Fibroblast of skin of abdomen (primary cell): ENCODE measurements around the gene BTBD16. TPM values are rescaled to one million over a fixed set of nuclear protein-coding genes. Genes with fewer than 3 reads are reported as not detected.
A peak's percentile ranks its signal among the peaks of the same experiment; 100 is the strongest.

Experiments
- DNase-seq: peaks from one replicate; pipeline ENCODE4 v3.0.0-alpha.2; 2013
- polyA plus RNA-seq, 2 experiments: library from polyadenylated mRNA; unstranded; fragments of 120-200 nt; gene quantifications; one replicate each; pipeline ENCODE4 v1.2.1, GENCODE V29; 2013; ENCODE audit not compliant: insufficient read length in 2 of 2

The BTBD16 gene
- not detected for polyA plus RNA-seq (2013, experiment 1 of 2; ENCODE audit: insufficient read length)
- polyA plus RNA-seq (2013, experiment 2 of 2; ENCODE audit: insufficient read length), result not detected

GRCh38 chr10:122271076-122271475 is at the start of gene BTBD16:
Gene BTBD16, plus strand, starts transcription at chr10:122271296. Its CDS starts 3,786 bp downstream, at chr10:122275082.
- no peak for DNase-seq

GRCh38 chr10:122221958-122222357 is 49.1 kb upstream of the BTBD16 start:
- DNase-seq, result no peak

DNA sequence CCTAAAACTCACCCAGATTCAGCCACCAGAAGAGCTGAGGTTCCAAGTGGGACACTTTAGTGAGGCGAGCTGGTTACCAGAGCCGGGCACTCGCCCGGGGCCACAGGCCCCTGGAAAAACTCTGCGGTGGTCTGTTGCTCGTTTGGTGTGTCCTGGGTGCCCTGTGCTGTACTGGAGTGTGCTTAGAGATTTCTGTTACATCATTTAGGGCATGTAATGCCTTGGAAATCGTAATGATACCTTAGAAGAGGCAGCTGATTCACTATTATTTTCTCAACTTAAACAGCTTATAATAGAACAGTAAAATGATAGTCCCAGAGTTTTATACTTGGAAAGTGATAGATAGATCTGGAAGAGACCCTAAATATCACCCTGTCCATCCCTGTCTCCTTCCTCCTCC is 48.5 kb upstream of the BTBD16 start:
- no peak for DNase-seq

- DNase-seq, result no peak
Observed at GRCh38 chr10:122224159-122224558, 46.9 kb upstream of the BTBD16 start.

- no peak for DNase-seq
Observed at GRCh38 chr10:122225330-122225729, 45.8 kb upstream of the BTBD16 start.

DNA sequence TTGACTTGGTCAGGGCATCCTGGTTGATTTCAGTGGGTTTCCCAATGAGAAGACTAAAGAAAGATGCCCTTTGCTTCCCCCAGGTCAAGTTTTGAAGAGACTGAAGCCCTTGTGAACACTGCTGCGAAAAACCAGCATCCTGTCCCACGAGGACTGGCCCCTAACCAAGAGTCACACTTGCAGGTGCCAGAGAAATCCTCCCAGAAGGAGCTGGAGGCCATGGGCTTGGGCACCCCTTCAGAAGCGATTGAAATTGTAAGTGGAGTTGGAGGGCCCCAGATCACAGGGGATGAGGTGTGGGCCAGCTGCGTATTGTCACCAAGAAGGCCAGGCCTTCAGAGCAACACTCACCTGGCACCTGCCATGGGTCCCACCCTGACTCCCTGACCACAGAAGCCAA is 43.3 kb upstream of the BTBD16 start:
- DNase-seq, result no peak

DNA sequence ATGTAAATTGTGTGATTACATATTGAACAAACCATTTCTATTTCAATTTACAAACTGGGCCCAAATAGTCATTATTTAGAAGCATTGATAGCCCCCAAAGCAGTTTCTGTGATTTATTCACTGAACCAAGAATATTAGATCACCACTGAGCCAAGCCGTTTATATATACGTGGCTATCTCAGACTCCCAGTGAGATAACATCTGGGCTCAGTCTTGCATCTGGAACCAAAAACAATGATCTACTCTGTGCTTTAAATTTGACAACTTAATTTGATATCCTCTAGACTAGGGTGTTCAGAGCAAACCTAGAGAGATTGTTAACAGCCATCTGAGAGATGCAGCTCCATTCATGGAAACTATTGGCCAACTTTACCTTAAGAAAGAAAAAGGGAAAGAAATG is 41.4 kb upstream of the BTBD16 start:
- no peak for DNase-seq

DNA sequence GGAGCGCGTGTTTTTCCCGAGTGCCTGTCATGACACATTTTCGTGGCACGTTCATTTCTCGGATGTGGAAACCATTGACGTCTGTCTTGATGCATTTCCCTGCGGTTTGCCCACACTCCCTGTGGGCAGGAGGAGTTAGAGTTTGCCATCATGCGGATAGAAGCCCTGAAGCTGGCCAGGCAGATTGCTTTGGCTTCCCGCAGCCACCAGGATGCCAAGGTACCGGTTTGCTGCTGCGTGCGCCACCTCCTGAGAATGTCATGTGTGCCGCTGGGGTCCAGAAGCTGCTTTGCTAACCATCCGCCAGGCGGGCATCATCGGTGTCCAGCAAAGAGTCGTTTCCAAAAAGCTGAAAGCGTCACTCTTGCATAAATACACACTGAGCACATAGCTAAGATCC is 40.9 kb upstream of the BTBD16 start:
- DNase-seq, result no peak

DNA sequence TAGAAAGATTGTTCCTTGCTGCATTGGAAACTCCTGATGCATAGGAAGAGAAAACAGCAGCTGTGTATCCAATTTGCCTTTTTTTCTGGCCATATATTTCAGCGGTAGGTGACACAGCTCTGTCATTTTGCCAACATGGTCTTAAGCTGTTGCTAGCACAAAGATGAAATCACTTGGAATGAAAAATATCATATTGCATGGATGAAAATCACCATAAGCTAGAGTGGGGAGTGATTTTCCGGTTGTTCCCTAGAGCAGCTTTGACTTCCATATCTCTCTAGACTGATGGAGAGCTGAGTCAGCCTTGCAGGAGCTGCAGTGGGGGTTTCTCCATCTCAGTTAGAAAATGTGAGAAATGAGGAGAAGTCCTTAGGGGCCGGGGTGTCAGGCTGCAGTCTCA is 38.3 kb upstream of the BTBD16 start:
- DNase-seq, result peak; percentile 92

- no peak for DNase-seq
Observed at GRCh38 chr10:122233857-122234348, 37.2 kb upstream of the BTBD16 start.

DNA sequence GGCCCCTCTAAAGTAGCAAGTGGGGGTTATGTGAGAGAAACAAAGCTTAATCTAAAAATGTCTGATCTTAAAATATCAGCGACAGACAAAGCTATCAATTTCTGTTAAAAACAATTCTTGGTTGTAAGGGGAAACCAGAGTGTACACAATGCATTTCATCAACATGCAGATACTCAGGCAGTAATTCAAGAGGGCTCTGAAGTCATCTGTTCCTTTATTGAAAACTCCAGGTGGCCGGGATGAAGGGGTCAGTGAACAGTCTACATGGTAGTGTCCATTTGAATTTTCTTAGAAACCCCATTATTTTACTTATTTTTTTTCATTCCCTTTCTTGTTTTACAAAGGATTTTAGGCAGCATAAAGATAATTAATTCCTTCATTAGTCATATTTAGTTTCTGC is 36.7 kb upstream of the BTBD16 start:
- DNase-seq, result no peak

DNA sequence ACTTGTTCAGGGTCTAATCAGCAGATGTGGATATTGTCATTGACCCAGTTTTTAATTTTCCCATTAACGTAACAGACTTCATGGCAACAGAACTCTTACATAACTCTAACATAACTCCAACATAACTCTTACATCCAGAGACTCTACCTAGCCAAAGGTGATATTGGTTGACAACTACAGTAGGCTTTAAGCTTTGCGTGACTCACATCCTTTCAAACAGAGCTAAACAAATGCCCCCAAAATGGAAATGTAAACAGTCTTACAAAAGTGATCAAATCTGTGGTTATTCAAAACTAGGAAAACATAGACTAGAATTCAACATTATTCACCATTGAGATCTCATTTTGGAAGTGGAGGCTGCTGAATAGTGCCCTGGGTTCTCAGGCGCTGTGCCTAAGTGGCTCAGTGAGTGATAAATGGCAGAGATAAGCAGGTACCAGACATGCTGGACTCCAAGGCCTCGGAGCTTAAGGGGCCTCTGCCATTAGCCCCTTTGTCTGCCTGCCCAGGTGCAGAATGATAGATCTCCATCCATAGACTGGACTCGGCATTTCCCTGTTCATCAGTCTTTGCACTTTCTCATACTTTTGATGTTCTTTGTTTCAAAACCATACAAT is 34.3 kb upstream of the BTBD16 start:
- DNase-seq, result no peak

GRCh38 chr10:122237331-122237990 is 33.6 kb upstream of the BTBD16 start:
- no peak for DNase-seq

DNA sequence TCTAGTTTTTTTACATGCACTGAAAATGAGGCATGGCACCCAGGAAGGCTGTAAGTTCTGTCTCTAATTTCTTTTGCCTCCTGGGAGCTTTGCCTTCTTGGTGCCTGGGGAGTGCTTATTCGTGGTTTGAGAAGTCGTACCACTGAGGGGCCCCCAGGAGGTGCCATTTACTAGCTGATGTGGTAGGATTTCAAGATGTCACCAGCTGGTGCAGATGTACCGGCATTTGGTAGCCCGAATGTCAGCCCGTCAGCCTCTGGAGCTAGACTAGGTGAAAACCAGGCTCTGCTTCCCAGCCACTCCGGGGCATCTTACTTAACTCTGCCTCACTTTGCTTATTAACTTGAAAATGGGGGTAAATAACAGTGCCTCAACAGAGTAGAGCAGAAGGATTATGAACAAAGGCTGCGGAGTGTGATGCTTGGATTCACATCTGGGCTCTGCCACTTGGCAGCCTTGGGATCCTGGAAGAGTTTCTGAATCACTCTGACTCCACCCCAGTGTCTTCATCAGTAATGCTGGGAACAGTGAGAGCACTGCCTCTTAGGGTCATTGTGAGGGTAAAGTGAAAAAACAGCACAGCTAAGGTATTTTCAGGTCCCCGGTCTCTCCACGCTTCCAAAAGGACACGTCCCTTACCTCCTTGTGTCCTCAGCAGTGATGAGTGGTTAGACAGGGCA is 31.4 kb upstream of the BTBD16 start:
- DNase-seq, result peak; percentile 52

GRCh38 chr10:122240401-122240800 is 30.7 kb upstream of the BTBD16 start:
- no peak for DNase-seq

DNA sequence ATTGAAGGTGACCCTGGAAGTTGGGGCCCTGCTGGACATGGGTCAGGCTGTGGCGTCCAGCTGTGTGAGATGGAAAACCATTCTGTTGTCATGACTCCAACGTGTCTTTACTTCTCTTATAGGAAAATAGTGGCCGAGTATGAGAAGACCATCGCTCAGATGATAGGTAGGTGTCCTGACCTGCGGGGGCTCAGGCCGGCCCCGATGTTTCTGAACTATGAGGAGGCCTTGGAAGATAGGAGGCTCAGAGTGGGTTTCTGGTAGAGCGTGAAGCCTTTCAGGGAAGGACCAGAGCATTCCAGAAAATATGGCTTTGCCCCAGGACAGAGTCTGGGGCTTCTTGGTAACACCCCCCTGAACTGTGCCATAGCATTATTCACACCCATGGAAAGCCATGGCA is 29.3 kb upstream of the BTBD16 start:
- DNase-seq, result no peak

GRCh38 chr10:122243550-122243949 is 27.5 kb upstream of the BTBD16 start:
- DNase-seq, result peak; percentile 62

DNA sequence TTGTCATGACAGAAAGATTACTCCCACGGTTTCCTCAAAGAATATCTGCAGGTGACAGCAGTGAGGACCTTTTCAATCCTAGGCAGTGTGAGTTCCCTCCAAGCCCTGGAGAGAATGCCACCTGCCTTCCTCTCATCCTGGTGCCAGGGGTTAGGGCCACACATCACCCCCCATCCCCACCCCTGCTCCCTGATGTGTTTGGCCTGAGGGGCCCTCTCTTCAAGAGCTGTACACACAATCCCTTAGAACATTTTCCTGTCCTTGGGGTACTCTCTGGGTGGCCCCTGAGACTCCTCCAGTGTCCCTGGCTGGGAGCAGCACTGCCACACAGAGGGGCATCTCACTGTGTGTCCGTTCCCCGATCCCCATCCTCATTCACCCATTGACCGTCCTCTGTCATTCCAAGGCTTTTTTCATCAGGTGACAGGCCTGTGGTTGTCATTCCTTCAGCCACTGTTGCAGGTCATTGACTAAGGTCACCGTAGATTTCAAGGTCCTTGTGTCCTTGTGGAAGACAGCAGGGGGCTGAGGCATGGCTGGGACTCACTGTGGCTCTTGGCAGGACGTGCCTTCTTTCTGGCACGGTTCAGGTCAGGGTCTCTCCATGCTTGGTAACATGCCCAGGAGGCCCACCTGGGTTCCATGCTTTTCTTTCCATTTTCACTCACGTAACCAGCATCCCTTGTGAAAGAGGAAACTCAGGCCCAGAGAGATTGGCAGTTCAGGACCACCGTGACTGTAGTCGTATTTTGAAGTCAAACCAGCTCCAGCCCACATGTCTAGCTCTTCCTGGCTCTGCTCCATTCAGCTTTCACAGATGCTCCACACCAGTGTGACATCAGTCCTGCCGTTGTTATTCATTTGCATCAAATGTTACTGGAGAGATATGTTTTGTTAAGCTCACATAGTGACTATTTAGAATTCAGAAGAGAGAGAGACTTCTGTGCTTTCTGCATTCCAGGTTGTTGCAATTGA is 26.8 kb upstream of the BTBD16 start:
- DNase-seq, result no peak

DNA sequence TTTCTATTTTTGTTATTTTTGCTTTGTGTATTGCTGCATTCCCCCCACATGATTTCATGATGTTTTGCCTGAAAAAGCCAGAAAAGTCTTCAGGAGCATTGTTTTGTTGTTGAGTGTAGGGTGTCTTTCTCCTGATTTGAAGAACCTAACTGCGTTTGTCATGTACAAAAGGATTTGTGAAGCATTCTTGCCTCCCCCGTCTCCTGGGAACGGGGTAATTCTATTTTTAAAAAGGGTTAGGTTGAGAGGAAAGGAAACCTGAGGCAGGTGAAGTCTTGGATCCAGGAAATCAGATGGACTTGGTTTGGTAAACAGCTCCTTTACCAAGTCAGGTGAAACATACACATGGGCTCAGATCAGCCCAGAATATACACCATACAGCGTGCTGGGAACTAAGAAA is 26.0 kb upstream of the BTBD16 start:
- DNase-seq, result no peak

GRCh38 chr10:122245897-122246296 is 25.2 kb upstream of the BTBD16 start:
- no peak for DNase-seq

DNA sequence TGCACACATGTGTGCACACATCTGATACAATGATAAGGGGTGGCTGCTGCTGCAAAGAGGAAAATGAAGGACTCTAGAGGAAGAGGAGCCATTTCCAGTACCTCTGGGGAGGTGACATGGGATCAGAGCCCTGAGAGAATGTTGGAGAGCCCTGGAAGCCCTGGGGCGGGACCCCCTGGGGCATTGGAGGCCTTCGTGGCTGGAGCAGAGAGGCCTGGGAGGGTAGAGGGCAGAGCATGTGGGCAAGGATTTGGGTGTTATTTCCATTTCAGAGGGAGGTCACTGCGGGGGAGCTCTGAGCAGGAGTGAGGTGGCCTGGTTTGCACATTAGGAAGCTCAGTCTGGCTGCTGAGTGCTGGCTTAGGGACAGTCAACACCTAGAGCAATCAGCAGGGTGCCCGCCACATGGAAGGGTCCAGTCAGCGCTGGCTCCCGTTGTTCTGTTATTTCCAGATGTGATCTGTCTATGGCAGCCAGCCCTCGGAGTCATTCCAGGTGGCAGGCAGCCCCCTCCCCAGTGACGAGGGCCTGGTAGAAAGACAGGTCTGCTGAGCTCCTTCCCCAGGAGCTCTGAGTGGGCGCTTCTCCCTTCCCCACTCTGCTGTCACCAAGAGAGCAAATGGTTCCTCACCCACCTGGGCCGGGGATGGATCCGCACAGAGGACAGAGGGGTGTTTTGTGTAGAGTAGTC is 24.1 kb upstream of the BTBD16 start:
- DNase-seq, result no peak
